Putamen (tissue), 1 donor: ENCODE measurements around the gene MICALL2.

ENCODE experiments used
- DNase-seq: peaks from one replicate; pipeline ENCODE4 v3.0.0-alpha.2; 2016; ENCODE audit warnings: low spot score

MICALL2 gene

GRCh38 chr7:1394371-1394770 is 64.9 kb downstream of the MICALL2 start:
- DNase-seq = no peak

- no peak for DNase-seq
Observed at GRCh38 chr7:1393421-1393820, 65.8 kb downstream of the MICALL2 start.

GRCh38 chr7:1392556-1392955 is 66.7 kb downstream of the MICALL2 start:
- DNase-seq = no peak

- DNase-seq = no peak
Observed at GRCh38 chr7:1391449-1391848, 67.8 kb downstream of the MICALL2 start.

GRCh38 chr7:1388703-1389335 is 70.5 kb downstream of the MICALL2 start:
- DNase-seq = no peak

GRCh38 chr7:1388021-1388702 is 71.1 kb downstream of the MICALL2 start:
- DNase-seq = no peak

- DNase-seq = no peak
Observed at GRCh38 chr7:1387261-1387660, 72.0 kb downstream of the MICALL2 start.

DNA sequence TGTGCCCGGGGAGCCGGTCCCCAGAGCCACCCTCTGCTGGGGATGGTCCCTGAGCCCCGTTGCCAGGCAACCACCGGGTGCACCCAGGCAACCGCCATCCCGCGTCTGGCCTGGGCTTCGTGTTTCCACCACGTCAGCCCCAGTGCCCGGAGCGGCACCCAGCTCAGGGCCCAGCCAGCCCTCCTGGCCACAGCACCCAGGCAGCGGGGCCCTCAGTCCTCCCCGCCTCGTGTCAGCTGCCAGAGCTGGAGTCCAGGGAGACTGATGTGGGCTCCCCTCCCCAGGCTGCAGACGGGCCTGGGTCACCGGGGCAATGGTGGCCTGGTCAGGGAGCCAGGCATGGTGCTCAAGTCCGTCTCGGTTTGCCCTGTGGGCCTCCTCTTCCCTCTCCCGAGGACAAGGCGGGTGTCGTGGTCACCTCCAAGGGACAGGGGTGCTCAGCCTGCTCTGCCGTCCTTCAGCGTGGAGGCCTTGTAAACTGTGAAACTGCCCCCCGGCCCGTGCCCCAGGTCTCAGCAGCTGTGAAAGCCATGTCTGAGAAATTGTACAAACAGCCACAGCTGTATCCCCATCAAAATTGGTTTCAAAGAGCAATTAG is 72.5 kb downstream of the MICALL2 start:
- DNase-seq = no peak

GRCh38 chr7:1385809-1386622 is 73.3 kb downstream of the MICALL2 start:
- no peak for DNase-seq

DNA sequence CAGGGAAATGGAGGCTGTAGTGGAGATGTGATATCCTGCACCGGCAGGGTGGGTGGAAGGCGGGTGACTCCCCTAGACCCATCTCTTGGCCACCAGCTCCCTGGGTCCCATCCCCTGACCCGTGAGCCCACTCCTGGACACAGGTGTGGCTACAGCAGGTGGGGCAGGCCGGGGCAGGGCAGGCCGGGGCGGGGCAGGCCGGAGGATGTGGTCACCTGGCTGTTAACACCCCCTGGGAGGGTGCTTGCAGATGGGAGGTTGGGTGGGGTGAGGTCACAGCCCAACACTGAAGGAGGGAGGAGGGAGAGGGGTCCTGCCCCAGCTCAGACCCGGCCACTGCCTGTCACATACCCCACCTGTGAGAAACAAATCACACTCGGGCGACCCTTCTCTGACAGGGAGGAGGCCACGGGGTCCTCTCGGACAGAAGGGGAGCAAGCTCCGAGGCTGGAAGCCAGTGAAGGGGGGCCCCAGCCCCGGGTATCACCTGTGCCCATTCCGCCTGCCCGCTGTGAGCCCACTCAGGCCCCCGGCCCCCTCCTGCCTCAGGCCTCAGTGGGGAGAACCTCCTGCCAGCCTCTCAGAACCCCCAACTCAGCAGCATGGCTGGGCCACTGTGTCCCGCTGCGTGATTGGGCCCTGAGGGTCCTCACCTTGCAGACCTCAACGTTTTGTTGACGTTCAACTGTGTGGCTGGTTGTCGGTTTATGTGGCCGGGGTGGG is 74.0 kb downstream of the MICALL2 start:
- DNase-seq = no peak
